ENCODE data around the gene LRRC8D.

Gene LRRC8D

DNA sequence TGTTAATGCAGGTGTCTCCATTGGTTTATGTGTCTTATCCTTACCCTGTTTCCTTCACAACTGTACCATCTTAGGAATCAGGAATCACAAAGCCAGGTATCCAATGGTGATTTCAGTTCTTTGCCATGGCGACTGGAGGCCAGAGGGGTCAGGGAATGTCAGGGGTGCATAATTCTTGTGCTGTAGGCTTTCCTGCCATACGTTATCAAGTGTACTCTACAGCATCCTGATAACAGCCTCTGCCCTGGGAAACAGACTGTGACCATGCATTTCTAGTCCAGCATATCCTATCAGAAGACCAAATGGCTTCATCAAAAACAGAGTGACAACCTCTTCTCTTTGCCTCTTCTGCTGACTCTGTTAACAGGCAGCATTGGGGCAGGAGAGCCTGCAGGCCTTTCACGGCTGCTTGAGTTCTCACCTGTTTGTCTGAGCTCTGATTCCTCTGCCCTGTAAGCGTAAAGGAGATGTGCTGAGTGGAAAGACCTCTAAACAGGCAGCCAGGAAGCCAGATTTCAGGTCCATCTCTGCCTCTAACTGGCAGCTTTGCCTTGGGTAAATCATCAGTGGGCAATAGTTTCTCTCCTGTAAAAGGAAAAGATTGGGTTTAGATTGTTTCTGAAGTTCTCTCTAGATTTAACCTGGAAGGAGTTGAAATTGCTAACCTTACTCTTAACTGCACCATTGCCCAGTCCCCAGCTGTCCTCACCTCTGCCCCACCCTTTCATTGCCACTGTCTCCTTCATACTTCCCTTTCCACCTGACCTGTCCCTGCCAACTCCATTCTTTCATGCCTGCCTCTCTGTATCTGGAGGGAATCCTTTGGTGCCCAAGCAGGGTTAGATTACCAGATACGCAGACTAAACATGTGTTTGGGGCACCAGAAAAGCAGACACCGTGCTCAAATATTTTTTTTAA lies 80.2 kb downstream of the LRRC8D start:
- H3K27ac ChIP-seq (ENCODE audit: insufficient read depth, low read length, poor library complexity, severe bottlenecking), result no peak overlapping the region
- no peaks in the 10 kb centered on the region for H3K27me3 ChIP-seq (replicated peaks; ENCODE audit: control insufficient read depth, insufficient read depth, low read length, poor library complexity, severe bottlenecking)
- no peaks in the 10 kb centered on the region for H3K4me1 ChIP-seq (ENCODE audit: control insufficient read depth, insufficient read depth, low read length, poor library complexity, severe bottlenecking)
- DNase-seq, result no peak
- no peaks in the 10 kb centered on the region for H3K36me3 ChIP-seq (ENCODE audit: control insufficient read depth, insufficient read depth, low read length)
- H3K9me3 ChIP-seq (ENCODE audit: control insufficient read depth, low read length), result no peaks in the 10 kb centered on the region
- no peak overlapping the region for H3K4me3 ChIP-seq (ENCODE audit: insufficient read depth, low read depth, low read length, poor library complexity, severe bottlenecking)

DNA sequence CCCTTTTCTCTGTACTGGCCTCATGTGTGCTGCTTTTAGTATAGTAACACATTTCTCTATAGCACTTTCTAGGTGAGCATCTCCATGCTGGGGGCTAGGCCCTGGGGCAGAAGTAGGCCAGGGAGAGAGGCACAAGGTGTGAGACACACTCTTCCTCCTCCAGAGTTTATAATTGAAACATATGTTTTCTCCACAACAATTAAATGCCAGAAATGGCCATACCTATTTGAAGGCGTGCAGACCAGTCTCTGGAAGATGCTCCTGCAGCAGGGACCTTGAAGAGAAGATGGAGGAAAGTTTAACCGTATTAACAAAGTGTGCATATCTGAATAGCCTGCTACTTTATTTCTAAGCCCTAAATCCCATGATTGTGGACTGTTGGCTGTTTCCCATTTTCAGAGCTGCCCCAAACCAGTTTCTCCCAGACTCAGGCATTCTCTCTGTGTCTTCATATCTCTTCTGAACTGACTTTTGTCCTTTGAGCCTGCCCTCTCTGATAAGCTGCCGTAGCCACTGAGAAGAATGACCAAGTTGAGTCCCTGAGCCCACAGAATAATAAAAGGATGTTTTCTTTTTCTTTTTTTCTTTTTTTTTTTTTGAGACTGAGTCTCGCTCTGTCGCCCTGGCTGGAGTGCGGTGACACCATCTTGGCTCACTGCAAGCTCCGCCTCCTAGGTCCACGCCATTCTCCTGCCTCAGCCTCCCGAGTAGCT lies 81.3 kb downstream of the LRRC8D start:
- Histone ChIP-seq H3K27ac (ENCODE audit: insufficient read depth, low read length, poor library complexity, severe bottlenecking) (no peak overlapping the region), H3K4me1 (ENCODE audit: control insufficient read depth, insufficient read depth, low read length, poor library complexity, severe bottlenecking) (no peaks in the 10 kb centered on the region), H3K27me3 (replicated peaks; ENCODE audit: control insufficient read depth, insufficient read depth, low read length, poor library complexity, severe bottlenecking) (no peaks in the 10 kb centered on the region), H3K9me3 (ENCODE audit: control insufficient read depth, low read length) (no peaks in the 10 kb centered on the region), H3K36me3 (ENCODE audit: control insufficient read depth, insufficient read depth, low read length) (no peaks in the 10 kb centered on the region), H3K4me3 (ENCODE audit: insufficient read depth, low read depth, low read length, poor library complexity, severe bottlenecking) (no peak overlapping the region)
- DNase-seq, result no peak

DNA sequence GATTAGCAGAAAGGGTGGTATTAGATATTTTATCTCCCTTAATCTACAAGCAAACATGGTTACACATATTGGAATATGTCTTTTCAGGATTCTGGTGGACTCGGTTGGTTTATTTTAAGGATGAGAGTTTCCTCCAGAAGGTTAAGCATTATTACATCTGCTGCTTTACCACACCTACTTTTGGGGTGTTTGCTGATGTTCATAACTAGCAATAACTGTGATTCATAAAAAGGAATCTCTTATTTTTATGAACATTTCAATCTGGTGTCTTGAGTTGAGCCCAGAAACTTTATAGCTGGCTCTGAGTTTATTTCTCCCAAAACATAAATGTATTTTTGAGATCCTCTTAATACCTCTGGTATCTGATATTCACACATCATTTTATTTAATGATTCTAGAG lies 82.7 kb downstream of the LRRC8D start:
- no peaks in the 10 kb centered on the region for H3K4me1 ChIP-seq (ENCODE audit: control insufficient read depth, insufficient read depth, low read length, poor library complexity, severe bottlenecking)
- no peak for DNase-seq
- H3K27ac ChIP-seq (ENCODE audit: insufficient read depth, low read length, poor library complexity, severe bottlenecking), result no peak overlapping the region
- no peaks in the 10 kb centered on the region for H3K27me3 ChIP-seq (replicated peaks; ENCODE audit: control insufficient read depth, insufficient read depth, low read length, poor library complexity, severe bottlenecking)
- H3K9me3 ChIP-seq (ENCODE audit: control insufficient read depth, low read length), result no peaks in the 10 kb centered on the region
- H3K36me3 ChIP-seq (ENCODE audit: control insufficient read depth, insufficient read depth, low read length), result no peaks in the 10 kb centered on the region
- no peak overlapping the region for H3K4me3 ChIP-seq (ENCODE audit: insufficient read depth, low read depth, low read length, poor library complexity, severe bottlenecking)

DNA sequence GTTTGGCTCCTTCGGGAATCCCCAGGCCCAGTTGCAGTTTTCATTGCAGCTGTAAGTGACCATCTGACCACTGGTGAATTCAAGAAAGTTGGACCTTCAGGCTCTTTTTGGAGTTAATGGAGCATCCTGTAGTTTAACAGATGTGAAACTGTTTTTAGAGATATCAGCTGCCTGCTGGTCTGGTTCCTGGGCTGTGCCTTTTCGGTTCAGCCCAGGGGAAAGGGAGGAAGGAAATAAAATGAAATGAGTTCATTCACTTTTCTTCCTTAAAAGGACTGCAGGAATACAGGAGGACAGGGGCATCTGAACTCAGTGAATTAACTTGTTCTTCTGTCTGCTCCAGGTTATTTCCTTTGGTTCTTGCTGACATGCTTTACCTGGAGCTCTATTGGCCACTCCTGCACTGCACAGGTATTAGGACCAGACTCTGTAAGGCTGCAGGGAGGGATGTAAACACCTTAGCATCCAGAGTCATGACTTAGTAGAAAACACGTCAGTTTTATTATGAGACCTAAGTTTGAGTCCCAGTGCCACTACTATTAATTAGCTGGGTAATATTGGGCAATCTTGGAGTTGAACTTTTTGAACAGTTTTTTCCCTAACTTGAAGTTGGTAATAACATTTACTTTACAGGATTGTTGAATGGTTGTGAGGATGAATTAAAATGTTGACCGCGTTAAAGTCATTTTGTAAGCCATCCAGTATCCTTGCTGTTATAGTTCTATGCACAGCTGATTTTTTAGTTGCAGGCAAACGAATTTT lies 83.6 kb downstream of the LRRC8D start:
- H3K27ac ChIP-seq (ENCODE audit: insufficient read depth, low read length, poor library complexity, severe bottlenecking), result no peak overlapping the region
- no peak for DNase-seq
- no peaks in the 10 kb centered on the region for H3K27me3 ChIP-seq (replicated peaks; ENCODE audit: control insufficient read depth, insufficient read depth, low read length, poor library complexity, severe bottlenecking)
- no peaks in the 10 kb centered on the region for H3K9me3 ChIP-seq (ENCODE audit: control insufficient read depth, low read length)
- H3K36me3 ChIP-seq (ENCODE audit: control insufficient read depth, insufficient read depth, low read length), result no peaks in the 10 kb centered on the region
- H3K4me1 ChIP-seq (ENCODE audit: control insufficient read depth, insufficient read depth, low read length, poor library complexity, severe bottlenecking), result no peaks in the 10 kb centered on the region
- no peak overlapping the region for H3K4me3 ChIP-seq (ENCODE audit: insufficient read depth, low read depth, low read length, poor library complexity, severe bottlenecking)

DNA sequence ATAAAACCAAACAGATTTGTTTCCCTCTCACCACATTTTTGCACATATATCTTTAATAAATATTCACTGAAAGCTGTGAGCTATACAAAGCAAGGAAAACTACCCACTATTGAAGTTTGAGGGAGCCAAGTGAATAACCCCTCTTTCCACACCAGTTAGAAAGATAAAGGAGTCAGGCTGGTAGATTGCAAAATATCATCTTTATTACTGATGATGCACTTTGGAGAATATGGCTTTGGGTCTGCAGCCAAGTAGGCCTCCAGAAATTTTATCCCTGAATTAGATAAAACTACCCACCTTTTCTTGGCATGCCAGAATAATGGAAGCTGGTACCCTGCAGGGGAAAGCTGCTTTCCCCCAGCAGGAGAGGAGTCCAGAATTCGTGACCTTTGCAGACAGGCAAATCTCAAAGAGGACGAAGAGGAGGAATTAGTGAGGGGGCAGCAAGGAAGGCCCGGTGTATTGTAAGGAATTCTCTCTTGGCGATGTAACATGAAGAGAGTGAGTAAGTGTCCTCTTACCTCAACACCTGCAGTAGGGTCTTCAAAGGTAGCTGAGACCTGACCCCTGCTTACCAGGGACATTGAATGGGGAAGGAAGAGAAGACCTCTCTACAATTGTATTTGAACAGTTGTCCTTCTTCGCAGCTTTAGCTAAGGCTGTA lies 84.7 kb downstream of the LRRC8D start:
- Histone ChIP-seq H3K36me3 (ENCODE audit: control insufficient read depth, insufficient read depth, low read length) (no peaks in the 10 kb centered on the region), H3K4me1 (ENCODE audit: control insufficient read depth, insufficient read depth, low read length, poor library complexity, severe bottlenecking) (no peaks in the 10 kb centered on the region), H3K27ac (ENCODE audit: insufficient read depth, low read length, poor library complexity, severe bottlenecking) (no peak overlapping the region), H3K27me3 (replicated peaks; ENCODE audit: control insufficient read depth, insufficient read depth, low read length, poor library complexity, severe bottlenecking) (no peaks in the 10 kb centered on the region), H3K9me3 (ENCODE audit: control insufficient read depth, low read length) (no peaks in the 10 kb centered on the region), H3K4me3 (ENCODE audit: insufficient read depth, low read depth, low read length, poor library complexity, severe bottlenecking) (no peak overlapping the region)
- DNase-seq, result no peak

DNA sequence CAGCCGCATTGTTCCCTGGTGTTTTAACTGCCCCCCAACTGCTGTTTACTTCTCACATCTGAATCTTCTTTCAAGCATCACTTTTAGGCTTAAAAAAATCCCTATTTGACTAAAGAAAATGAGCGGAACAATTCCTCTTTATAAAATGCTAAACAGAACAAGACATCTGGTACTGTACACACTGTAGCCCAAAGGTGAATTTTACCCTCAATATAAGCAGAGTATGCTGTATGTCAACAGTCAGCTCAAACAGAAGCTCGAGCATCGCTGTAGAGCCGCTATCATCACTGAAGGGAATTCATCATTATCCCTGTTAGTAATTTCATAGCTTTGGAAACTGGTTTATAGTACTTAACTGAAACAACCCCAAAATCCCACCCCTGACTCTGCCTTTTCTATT lies 85.3 kb downstream of the LRRC8D start:
- DNase-seq, result no peak
- Histone ChIP-seq H3K9me3 (ENCODE audit: control insufficient read depth, low read length) (no peaks in the 10 kb centered on the region), H3K27ac (ENCODE audit: insufficient read depth, low read length, poor library complexity, severe bottlenecking) (no peak overlapping the region), H3K27me3 (replicated peaks; ENCODE audit: control insufficient read depth, insufficient read depth, low read length, poor library complexity, severe bottlenecking) (no peaks in the 10 kb centered on the region), H3K4me3 (ENCODE audit: insufficient read depth, low read depth, low read length, poor library complexity, severe bottlenecking) (no peak overlapping the region), H3K4me1 (ENCODE audit: control insufficient read depth, insufficient read depth, low read length, poor library complexity, severe bottlenecking) (no peaks in the 10 kb centered on the region), H3K36me3 (ENCODE audit: control insufficient read depth, insufficient read depth, low read length) (no peaks in the 10 kb centered on the region)

DNA sequence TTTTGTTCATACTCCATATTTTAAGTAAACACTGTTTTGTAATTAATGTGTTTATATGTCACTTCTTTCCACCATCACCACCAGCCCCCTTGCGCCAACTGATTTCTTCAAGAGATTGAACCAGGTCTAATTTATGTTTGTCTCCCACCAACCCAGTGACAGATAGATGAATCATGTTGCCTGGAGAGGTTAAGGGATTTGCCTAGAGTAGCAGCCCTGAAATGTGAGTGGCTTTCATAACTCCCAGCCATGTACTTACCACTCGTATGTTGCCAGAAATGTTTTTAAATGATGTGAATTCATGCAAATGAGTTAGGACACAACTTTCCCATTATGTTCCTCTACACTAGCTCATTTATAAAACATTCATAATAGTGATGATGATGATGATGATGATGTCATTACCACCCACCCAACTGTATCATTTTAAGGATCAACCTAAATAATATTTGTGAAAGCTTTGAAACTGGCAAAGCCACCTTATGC lies 86.9 kb downstream of the LRRC8D start:
- DNase-seq, result no peak
- no peaks in the 10 kb centered on the region for H3K4me1 ChIP-seq (ENCODE audit: control insufficient read depth, insufficient read depth, low read length, poor library complexity, severe bottlenecking)

DNA sequence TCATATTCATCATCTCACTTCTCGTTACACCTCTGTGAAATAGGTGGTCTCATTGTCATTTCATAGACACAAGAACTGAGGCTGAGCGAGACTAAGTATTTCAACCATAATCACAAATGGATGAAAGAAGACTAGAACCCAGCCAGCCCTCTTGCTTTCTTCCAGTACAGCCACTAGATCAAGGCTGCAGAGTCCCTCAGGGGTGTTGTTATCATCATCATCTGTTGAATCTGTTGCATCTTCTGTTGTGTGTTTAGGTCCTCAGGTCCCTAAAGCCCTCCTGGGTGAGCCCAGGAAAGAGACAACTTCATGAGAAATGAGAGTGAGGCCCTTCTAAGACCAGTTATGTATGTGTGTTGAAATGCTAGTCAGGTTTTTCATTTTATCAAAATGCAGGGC lies 87.4 kb downstream of the LRRC8D start:
- H3K36me3 ChIP-seq (ENCODE audit: control insufficient read depth, insufficient read depth, low read length), result peaks cover 4% of the 10 kb centered on the region
- no peaks in the 10 kb centered on the region for H3K9me3 ChIP-seq (ENCODE audit: control insufficient read depth, low read length)
- no peak for DNase-seq
- no peak overlapping the region for H3K4me3 ChIP-seq (ENCODE audit: insufficient read depth, low read depth, low read length, poor library complexity, severe bottlenecking)
- no peaks in the 10 kb centered on the region for H3K4me1 ChIP-seq (ENCODE audit: control insufficient read depth, insufficient read depth, low read length, poor library complexity, severe bottlenecking)
- H3K27ac ChIP-seq (ENCODE audit: insufficient read depth, low read length, poor library complexity, severe bottlenecking), result no peak overlapping the region
- no peaks in the 10 kb centered on the region for H3K27me3 ChIP-seq (replicated peaks; ENCODE audit: control insufficient read depth, insufficient read depth, low read length, poor library complexity, severe bottlenecking)

More for the DNA sequence above, 86.9 kb downstream of the LRRC8D start:
- Histone ChIP-seq H3K9me3 (ENCODE audit: control insufficient read depth, low read length) (no peaks in the 10 kb centered on the region), H3K4me3 (ENCODE audit: insufficient read depth, low read depth, low read length, poor library complexity, severe bottlenecking) (no peak overlapping the region), H3K27me3 (replicated peaks; ENCODE audit: control insufficient read depth, insufficient read depth, low read length, poor library complexity, severe bottlenecking) (no peaks in the 10 kb centered on the region), H3K27ac (ENCODE audit: insufficient read depth, low read length, poor library complexity, severe bottlenecking) (no peak overlapping the region), H3K36me3 (ENCODE audit: control insufficient read depth, insufficient read depth, low read length) (peaks cover 4% of the 10 kb centered on the region)

DNA sequence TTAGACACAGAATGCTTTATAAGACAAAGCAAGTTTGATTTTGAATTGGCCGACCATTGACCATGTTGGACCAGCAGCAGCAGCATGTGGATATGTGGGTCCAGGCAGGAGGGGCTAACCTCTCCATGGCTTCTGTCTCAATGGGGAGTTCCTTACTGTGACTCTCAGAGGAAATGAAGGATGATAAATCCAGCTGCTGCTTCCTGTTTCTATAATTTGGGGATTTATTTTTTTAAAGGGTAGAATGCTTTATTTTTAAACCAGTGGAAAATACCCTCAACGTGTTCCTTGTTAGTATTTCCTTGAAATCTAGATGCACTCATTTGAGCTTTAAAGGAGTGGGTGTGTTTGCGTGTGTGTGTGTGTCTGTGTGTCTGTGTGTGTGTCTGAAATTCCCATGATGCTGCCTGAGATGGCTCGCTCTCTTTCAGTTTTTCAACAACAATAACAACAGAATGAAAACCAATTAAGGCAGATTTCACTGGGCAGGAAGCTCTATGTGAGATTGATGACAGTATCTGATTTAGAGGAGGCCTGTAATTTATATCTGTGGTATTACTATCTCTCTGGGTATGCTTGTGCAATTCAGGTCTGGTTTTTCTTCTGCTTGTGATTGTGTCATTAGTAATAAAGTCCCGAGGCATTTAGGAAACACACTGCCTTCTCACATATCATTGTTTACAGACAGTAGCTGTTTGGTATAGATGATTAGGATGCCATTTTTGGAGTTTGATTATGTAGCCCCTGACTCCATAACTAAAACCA lies 88.0 kb downstream of the LRRC8D start:
- DNase-seq, result no peak
- Histone ChIP-seq H3K27ac (ENCODE audit: insufficient read depth, low read length, poor library complexity, severe bottlenecking) (no peak overlapping the region), H3K9me3 (ENCODE audit: control insufficient read depth, low read length) (no peaks in the 10 kb centered on the region), H3K36me3 (ENCODE audit: control insufficient read depth, insufficient read depth, low read length) (peaks cover 4% of the 10 kb centered on the region), H3K4me3 (ENCODE audit: insufficient read depth, low read depth, low read length, poor library complexity, severe bottlenecking) (no peak overlapping the region), H3K27me3 (replicated peaks; ENCODE audit: control insufficient read depth, insufficient read depth, low read length, poor library complexity, severe bottlenecking) (no peaks in the 10 kb centered on the region), H3K4me1 (ENCODE audit: control insufficient read depth, insufficient read depth, low read length, poor library complexity, severe bottlenecking) (no peaks in the 10 kb centered on the region)

All from effector memory CD4-positive, alpha-beta T cell (primary cell).